BE2C (cell line): Measurements from ENCODE around the gene GIGYF2.

ENCODE experiments used
- DNase-seq: peaks from one replicate; pipeline ENCODE4 v3.0.0-alpha.2; 2020
- H3K27me3 ChIP-seq: fragments of 250-450 bp; sonication (Bioruptor Pico); 2 replicates; pipeline ENCODE4 v1.5.1; 2020; ENCODE audit warnings: mild to moderate bottlenecking
- H3K36me3 ChIP-seq: fragments of 250-450 bp; sonication (Bioruptor Pico); 2 replicates; pipeline ENCODE4 v1.5.1; 2020; ENCODE audit warnings: mild to moderate bottlenecking
- H3K4me1 ChIP-seq: fragments of 250-450 bp; sonication (Bioruptor Pico); 2 replicates; pipeline ENCODE4 v1.5.1; 2020
- H3K4me3 ChIP-seq: 2 replicates; pipeline ENCODE4 v1.5.1; 2011; ENCODE audit warnings: low read depth, low read length
- H3K9me3 ChIP-seq: fragments of 250-450 bp; sonication (Bioruptor Pico); 2 replicates; pipeline ENCODE4 v1.5.1; 2020
- CTCF ChIP-seq: IDR thresholded peaks from 2 replicates; pipeline ENCODE4 v1.5.1; 2012; ENCODE audit warnings: mild to moderate bottlenecking, low read depth, low read length

The GIGYF2 gene

GRCh38 chr2:232750135-232750671, 53.1 kb downstream of the GIGYF2 start:
- no peak overlapping the region for H3K4me3 ChIP-seq
- no peaks in the 10 kb centered on the region for H3K27me3 ChIP-seq
- no peaks in the 10 kb centered on the region for H3K4me1 ChIP-seq
- no peak for DNase-seq
- TF ChIP-seq CTCF = no peak
- H3K36me3 ChIP-seq = peaks cover 38% of the 10 kb centered on the region
- H3K9me3 ChIP-seq = no peaks in the 10 kb centered on the region

DNA sequence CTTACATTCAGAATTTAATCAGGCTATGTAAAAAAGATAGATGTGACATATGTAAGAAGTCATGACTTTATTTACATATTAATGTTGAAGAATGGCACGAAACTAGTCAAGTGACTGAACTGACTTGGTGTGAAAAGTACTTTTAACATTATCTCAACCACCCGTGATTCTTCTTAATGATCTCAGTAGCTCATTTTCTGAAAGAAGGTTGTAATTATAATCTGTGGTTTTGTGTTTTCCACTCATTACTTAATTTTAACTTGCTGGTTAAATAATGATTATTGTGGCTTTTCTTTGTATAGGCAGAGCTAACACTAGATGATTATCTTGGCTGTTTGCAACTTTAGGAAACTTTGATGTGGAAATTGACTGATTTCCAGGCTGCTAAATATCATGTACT, 60.8 kb downstream of the GIGYF2 start:
- Histone ChIP-seq H3K9me3 (no peaks in the 10 kb centered on the region), H3K36me3 (peaks cover 24% of the 10 kb centered on the region), H3K4me1 (no peaks in the 10 kb centered on the region), H3K27me3 (no peaks in the 10 kb centered on the region), H3K4me3 (no peak overlapping the region)
- DNase-seq = no peak
- no peak for TF ChIP-seq CTCF

DNA sequence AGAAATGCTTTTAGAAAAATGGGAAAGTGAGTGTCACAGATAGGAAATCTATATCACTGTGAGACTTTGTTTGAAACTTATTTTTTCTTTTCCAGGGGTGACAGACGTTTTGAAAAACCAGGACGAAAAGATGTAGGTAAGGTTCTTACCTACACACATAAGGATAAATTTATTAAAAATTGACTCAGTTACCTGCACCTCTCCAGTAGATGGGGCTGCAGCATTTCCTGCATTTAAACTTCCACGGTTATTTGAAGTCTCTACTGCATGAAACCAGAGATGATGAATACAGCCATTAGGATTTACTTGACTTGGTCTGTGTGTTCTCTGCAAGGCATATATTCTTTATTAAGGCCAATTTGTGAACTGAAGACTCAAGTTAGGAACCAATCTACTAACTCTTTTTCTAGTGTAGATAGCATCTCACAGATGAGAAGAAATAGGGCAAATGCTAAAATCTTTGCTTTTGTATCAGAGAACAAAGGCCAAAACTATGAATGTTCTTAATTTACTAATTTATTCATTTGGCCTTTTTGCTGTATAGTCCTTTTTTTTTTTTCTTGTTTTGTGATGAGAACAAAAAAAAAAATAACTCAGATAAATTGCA, 64.3 kb downstream of the GIGYF2 start:
- H3K4me3 ChIP-seq = no peak overlapping the region
- H3K36me3 ChIP-seq = peaks cover 19% of the 10 kb centered on the region
- peak; percentile 27 for DNase-seq
- peak; percentile 76 for TF ChIP-seq CTCF
- H3K27me3 ChIP-seq = no peaks in the 10 kb centered on the region
- H3K4me1 ChIP-seq = no peaks in the 10 kb centered on the region
- H3K9me3 ChIP-seq = no peaks in the 10 kb centered on the region

DNA sequence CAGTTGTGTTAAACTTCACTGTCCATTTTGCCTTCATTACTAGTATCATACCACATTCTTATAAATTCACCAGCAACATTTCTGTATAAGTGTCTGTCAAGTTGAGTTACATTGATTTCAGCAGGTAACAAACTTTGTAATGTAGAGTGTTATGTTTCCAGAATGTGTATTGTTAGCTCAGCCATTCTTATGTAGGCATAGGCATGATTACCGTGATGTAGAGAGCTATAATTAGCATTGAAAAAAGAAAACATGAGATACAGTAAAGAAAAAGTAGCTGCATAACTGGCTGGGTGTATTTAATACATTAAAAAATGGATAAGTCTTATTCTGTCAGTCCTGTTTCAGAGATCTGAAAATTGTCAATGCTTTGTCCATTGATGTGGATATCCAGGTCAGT, 70.7 kb downstream of the GIGYF2 start:
- Histone ChIP-seq H3K27me3 (no peaks in the 10 kb centered on the region), H3K9me3 (no peaks in the 10 kb centered on the region), H3K36me3 (peaks cover 23% of the 10 kb centered on the region), H3K4me3 (no peak overlapping the region), H3K4me1 (no peaks in the 10 kb centered on the region)
- no peak for TF ChIP-seq CTCF
- no peak for DNase-seq

DNA sequence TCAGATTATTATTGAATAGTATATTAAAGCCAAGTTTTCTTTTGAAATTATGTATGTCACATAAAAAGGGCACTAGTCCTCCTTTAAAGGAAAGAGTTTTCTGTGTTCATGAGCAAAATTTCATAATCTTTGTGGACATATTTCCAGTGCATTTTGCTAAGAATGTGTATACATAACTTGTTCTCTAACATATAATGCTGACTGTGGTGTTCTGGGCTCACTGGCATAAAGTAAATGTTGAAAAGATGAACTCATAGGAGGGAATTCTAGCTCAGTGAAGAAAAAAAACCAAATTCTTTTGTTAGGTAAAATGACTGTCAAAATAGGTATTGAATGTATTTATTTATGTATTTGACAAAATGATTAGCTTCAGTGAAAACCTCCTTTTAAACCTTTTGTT, 73.1 kb downstream of the GIGYF2 start:
- peaks cover 19% of the 10 kb centered on the region for H3K36me3 ChIP-seq
- no peaks in the 10 kb centered on the region for H3K27me3 ChIP-seq
- TF ChIP-seq CTCF = no peak
- DNase-seq = no peak
- no peaks in the 10 kb centered on the region for H3K4me1 ChIP-seq
- H3K4me3 ChIP-seq = no peak overlapping the region
- no peaks in the 10 kb centered on the region for H3K9me3 ChIP-seq

GRCh38 chr2:232771870-232772269, 74.7 kb downstream of the GIGYF2 start:
- DNase-seq = no peak
- peaks cover 19% of the 10 kb centered on the region for H3K36me3 ChIP-seq
- TF ChIP-seq CTCF = no peak
- H3K4me3 ChIP-seq = no peak overlapping the region
- no peaks in the 10 kb centered on the region for H3K4me1 ChIP-seq
- no peaks in the 10 kb centered on the region for H3K9me3 ChIP-seq
- no peaks in the 10 kb centered on the region for H3K27me3 ChIP-seq
